ENCODE data around the gene FOXL2.

Gene FOXL2

GRCh38 chr3:138946663-138947494 is at the start of gene FOXL2, which contains the start of gene FOXL2NB:
Gene FOXL2 (minus strand): TSS chr3:138947137. CDS start chr3:138946722, 415 bp downstream.
Gene FOXL2NB (plus strand): TSS chr3:138947217. CDS start chr3:138947365, 148 bp downstream.
- DNase-seq, result no peak

DNA sequence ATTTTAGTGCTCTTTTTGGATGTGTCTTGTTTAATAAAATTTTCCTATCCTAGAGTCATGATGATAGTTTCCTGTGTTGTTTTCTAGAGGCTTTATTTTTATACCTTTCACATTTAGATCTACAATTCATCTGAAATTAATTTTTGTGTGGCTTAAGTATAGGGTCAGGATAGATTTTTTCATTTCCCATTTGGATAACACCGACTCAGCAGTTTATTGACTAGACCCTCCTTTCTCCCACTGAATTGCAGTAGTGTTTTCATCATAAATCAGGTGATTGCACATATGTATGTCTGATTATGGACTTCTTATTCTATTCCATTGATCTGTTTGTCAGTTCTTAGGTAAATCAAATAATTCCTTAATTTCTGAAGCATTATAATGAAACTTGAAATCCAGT is 48.8 kb upstream of the FOXL2 start:
- no peak for DNase-seq

- DNase-seq, result no peak
These were observed 40.2 kb upstream of the FOXL2 start for GRCh38 chr3:138987181-138987580.

DNA sequence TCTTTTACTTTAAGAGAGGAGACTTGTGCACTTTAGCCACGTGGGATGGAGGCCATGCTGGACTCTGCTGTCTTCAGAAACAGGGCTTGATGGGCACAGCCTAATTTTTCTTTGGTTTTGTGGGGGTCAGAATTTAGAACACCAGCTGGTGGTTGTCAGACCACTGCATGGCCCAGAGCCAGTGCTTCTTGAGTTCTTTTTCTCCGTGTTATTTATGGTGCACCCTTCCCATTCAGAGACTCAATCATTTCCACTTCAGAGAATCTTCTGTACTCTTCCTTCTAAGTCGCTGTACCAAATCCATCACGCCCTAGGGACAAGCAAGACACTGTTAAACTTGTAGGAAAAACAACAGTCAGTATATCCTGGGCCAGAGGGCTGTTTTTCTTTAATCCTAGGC is 39.0 kb upstream of the FOXL2 start:
- no peak for DNase-seq

DNA sequence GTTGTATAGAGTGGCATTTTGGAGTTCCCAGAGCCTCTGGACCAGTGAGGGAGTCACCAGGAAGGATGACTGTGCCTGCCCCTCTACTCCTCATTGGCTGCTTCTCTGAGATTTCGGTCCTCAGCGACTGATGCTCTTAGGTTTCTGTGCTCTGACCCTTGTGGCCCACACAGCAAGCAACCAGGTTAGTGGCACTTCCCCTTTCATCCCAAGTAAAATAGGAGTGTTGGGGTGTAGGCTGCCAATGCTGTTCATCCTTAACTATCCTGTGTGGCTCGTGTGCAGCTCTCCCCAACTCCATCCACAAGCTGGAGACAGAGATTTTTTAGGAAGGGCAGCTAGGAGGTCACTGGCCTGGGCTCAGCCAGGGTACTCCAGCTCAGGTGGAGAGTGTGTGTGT is 37.9 kb upstream of the FOXL2 start:
- DNase-seq, result no peak

- DNase-seq, result no peak
These were observed 29.1 kb upstream of the FOXL2 start for GRCh38 chr3:138976047-138976446.

DNA sequence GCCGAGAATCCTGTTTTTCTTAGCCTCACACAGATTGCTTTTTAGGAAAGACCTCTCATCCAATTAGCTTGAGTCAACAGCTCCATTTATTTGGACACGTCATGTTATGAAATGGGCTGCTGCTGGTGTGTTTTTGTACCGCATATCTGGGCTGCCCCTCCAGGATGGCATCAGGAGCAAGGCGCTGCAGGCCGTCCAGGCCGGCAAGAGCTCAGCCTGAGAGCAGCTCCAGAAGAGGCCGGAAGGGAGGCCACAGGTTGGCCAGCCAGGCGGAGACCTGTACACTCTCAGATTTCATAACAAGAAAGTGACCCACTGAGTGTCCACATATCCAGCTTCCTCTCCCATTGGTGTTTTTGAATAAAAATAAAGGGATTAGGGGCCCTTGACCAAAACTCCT is 28.4 kb upstream of the FOXL2 start:
- no peak for DNase-seq

DNA sequence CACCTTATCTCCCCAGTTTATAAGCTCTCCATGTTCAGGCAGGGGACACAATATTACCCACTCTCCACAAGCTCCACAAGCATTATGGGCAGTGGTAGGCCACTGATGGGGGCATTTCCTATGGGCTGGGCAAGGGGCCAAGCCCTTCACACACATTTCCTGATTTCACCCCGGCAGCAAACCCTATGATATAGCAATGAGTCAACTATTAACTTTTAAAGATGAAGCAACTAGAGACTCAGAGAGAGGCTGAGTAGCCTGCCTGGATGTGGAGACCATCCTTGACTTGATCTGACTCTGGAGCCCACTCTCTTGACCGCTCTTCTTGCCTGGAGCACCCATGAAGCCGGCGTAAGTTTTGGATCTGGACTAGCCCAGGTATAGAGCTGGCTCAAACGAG is 27.5 kb upstream of the FOXL2 start:
- no peak for DNase-seq

DNA sequence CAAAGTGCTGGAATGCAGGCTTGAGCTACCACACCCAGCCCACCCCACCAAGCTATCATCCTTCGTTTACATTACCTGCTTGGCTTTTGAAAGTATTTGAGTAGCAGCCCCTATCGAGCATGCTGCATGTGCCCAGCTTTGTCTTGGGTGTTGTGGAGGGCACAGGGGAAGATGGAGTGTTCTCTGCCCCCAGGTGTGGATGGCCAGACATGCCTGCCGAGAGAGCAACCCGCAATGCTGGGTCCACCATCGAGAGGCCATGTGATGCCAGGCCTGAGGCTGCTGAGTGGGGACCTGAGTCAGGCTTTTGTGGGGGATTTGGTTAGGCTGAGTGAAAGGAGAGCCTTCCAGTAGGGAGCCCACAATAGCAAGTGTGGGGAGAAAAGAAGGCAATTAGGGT is 26.0 kb upstream of the FOXL2 start:
- no peak for DNase-seq

- DNase-seq, result no peak
These were observed 24.9 kb upstream of the FOXL2 start for GRCh38 chr3:138971766-138972320.

DNA sequence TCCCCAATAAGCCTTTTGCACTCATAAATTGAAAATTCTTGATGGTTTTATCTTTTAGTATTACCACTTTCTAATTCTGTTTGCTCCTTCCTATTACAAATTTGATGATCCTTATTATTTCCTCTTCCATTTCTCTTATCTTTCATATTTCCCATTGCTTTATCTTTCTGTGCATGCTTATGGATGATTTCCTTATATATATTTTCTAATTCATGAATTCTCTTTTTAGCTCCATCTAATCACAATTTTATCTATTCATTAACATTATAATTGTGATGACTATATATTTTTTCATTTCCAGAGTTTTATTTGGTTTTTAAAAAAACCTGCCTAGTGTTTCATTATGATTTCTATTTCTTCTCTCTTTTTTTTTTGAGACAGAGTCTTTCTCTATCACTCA is 18.0 kb upstream of the FOXL2 start:
- DNase-seq, result no peak

- DNase-seq, result no peak
These were observed 17.3 kb upstream of the FOXL2 start for GRCh38 chr3:138964264-138964663.

DNA sequence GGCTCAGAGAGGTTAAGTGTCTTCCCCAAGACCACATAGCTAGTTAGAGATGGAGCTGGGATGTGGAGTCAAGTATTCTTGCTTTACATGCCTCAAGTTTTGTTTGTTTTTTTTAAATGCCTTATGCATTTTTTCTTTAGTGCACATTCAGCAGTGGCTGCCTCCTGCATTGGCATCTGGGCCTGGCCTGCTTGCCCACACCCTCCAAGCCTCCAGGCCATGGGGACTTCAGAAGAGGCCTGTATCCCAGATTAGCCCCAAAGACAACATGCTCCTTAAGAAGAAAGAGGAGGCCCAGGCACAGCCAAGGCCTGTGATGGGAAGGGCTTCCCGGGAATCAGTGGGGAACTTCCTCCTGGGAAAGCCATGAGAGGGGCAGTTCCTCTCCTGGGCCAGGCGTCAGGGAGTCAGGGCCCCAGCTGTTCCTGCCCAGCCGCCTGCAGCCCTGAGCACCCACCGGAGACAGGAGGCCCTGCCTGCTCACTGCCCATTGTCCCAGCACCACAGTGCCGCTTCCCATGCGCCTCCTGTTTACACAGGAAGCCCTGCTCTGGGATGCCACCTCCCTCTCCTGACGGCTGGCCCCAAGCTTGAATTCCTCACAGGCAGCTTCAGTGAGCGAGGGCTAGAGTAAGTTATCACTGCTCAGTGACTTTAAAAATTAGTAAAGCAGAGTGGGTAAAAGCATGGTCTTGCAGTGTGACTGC is 16.1 kb upstream of the FOXL2 start:
- DNase-seq, result no peak

DNA sequence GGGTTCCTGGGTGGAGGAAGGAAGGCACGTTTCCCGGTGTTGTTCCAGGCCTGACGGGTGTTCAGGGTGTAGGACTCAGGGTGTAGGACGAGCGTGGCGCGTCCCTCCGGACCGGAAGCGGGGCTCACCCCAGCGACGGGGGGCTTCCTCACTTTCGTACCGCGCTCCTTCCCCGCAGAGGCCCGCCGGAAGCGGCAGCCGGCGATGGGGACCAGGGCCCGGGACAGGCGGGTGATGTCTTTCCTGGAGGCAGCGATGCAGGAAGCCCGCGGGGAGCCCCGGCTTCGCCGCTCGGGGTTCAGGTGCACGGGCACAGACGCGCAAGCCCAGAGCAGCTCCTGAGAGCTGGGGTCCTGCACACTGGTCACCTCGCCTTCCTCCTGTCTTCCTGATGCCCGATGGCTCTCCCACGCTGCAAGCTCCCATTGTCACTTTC is 13.5 kb upstream of the FOXL2 start:
- DNase-seq, result no peak

DNA sequence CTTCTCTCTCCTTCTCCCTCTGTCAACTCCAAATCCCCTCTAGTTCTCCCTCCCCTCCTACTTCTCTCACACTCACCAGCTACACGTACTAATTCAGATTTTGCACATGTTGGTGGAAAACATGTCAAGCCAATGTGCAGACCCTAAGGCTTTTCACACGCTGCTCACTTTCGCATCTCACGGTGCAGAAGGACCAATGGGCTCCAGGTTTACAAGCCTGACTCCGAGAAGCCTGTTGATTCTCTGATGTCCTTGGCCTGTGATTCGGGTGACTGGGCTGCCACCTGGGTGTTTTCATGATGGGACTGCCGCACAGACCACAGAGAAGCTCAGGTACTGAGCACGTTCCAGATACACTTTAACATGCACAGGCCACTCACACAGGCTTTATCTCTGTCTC is 3.8 kb upstream of the FOXL2 start:
- DNase-seq, result no peak

- peak; percentile 41 for DNase-seq
These were observed 3.2 kb upstream of the FOXL2 start for GRCh38 chr3:138950006-138950644.

DNA sequence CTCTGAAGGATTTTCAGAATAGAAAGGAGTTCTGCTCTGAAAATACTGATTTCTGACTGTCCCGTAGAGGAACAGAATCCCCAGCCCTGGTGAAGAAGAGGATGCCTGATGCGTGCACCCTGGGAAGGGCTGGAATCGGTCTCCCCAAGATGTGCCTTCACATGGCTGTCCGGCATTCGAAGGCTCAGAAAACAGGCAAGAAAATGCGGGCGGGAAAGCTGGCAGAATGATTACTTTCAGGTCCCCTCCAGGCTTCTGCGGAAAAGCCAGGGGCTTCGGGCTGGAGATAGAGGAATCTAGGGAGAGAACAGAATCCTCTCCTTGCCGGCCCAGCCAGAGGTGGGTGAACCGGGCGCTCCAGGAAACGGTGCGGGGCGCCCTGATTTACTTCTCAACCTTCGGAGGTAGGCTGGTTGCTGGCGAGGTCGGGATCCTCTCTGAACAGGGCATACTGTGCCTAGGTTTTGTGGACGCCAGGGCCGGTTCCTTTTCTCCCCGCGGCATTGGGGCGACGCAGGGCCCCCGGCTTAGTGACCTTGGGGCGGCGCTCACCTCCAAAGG is 2.6 kb upstream of the FOXL2 start:
- DNase-seq, result no peak

- no peak for DNase-seq
These were observed 2.1 kb upstream of the FOXL2 start for GRCh38 chr3:138949002-138949418.

DNA sequence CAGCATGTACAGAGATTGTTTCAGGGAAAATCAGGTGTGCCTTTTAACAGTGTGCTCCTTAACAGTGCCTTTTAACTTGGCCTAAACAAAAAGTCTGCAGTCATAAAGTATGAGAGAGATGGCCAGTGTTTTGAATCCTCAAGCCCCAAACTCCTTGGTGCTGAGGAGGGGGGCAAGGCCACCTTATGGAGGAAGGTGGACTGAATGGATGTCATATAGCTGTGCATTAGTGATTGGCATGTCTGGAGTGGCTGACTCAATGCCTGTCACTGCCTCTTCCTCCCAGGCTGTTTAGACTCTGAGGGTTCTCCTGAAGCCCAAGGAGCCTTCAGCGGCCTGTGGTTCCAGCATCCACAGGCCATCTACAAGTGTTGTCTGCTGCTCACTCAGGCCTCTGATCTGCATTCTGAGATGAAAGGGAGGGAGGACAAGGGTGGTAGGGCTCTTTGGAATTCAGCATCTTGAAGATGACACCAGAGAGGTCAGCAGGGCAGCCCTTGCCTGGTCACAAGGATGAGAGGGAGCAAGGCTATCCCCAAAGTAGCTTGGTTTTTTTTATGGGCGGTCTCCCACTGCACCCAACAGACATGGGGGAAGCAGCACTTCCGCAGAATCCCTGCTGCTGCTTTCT is 1.5 kb upstream of the FOXL2 start:
- no peak for DNase-seq

DNA sequence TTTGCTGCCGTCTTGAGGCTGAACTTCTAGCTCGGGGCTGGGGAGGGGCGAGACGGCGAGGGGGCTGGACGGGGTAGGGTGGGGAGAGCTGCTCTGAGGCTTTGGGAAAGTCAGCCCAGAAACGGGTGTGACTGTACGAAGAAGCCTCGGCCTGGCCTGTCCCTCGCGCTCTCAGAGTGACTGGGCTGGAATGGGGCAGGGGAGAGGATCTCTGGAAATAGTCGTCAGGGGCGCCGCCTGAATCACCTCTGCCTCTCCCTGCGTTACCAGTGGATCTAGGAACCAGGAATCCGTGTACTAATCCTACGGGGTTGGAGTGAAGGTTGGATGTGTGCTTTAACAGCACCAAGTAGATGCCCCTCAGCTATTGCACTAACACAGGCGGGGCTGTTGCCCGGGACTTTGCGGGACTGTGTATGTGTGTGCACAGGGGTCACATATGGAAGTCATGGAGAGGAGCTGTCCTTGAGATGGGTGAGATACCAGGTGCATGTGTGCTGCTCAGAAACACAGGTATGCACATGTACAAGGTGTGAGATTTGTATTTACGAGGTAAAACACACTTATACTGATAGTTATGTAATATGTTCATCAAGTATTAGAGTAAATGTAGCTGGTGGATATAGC is 671 bp upstream of the FOXL2 start:
- no peak for DNase-seq

DNA sequence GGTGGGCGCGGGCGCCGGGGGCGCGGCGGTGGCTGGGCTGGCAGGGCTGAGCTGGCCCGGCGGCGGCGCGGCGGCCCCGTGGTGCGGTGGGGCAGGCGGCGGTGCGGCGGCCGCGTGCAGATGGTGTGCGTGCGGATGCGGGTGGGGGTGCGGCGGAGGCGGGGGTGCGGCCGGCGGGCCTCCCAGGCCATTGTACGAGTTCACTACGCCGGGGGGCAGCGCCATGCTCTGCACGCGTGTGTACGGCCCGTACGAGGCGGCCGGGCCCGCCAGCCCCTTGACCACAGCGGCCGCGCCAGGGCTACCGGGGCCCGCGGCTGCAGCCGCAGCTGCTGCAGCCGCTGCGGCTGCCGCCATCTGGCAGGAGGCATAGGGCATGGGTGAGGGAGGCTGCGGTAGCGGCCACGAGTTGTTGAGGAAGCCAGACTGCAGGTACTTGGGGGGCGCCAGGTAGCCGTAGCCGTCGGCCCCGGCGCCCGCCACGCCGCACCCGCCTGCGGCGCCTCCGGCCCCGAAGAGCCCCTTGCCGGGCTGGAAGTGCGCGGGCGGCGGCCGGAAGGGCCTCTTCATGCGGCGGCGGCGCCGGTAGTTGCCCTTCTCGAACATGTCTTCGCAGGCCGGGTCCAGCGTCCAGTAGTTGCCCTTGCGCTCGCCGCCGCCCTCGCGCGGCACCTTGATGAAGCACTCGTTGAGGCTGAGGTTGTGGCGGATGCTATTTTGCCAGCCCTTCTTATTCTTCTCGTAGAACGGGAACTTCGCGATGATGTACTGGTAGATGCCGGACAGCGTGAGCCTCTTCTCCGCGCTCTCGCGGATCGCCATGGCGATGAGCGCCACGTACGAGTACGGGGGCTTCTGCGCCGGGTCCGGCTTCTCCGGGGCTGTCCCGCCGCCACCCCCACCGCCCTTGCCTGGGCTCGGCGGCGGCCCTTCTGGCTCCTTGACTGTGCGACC is 951 bp downstream of the FOXL2 start:
- DNase-seq, result peak; percentile 48
